GM19328 (cell line): ENCODE data around the gene SLC6A17.

Source experiments
- ATAC-seq: cut with Tn5 transposase; IDR thresholded peaks from one replicate; pipeline ENCODE4 v1.9.1; 2021; ENCODE audit warnings: mild to moderate bottlenecking, moderate library complexity; ENCODE audit not compliant: unreplicated experiment

The SLC6A17 gene

DNA sequence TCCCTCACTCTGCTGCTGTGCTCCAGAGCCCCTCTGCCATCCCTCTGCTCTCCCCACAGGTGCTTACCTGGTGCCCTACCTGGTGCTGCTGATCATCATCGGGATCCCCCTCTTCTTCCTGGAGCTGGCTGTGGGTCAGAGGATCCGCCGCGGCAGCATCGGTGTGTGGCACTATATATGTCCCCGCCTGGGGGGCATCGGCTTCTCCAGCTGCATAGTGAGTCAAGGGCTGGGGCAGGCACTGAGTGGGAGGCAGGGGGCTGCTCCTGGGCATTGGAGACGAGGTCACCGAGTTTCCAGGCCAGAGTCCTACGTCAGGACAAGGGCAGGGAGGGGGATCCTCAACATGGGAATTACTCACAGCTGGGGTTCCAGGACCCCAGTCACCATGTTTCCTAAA is 21.7 kb downstream of the SLC6A17 start:
- no peak for ATAC-seq

DNA sequence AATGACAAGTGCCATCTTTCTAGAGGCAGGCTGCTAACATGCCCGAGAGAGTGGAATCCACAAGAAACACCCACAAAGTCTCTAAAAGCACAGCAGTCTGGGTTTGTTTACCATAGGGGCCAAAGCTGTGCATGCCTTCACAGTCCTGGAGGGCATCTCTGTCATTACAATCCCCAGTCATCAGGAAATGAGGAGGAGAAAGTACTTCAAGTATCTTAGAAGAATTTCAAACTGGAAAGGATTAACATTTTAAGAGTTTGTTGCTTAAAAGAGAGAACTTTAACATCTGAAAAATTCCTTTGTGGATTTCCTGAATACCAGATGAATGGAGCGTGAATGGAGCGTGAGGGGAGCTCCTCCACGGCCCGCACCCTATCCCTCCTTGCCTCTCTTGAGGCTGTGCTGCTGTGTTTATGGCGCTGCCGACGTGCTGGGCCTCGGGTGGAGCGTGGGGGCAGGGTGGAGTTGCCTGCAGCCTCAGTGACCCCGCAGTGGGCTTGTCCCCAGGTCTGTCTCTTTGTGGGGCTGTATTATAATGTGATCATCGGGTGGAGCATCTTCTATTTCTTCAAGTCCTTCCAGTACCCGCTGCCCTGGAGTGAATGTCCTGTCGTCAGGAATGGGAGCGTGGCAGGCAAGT is 23.3 kb downstream of the SLC6A17 start:
- ATAC-seq, result no peak

GRCh38 chr1:110174961-110175360 is 24.7 kb downstream of the SLC6A17 start:
- ATAC-seq, result no peak

DNA sequence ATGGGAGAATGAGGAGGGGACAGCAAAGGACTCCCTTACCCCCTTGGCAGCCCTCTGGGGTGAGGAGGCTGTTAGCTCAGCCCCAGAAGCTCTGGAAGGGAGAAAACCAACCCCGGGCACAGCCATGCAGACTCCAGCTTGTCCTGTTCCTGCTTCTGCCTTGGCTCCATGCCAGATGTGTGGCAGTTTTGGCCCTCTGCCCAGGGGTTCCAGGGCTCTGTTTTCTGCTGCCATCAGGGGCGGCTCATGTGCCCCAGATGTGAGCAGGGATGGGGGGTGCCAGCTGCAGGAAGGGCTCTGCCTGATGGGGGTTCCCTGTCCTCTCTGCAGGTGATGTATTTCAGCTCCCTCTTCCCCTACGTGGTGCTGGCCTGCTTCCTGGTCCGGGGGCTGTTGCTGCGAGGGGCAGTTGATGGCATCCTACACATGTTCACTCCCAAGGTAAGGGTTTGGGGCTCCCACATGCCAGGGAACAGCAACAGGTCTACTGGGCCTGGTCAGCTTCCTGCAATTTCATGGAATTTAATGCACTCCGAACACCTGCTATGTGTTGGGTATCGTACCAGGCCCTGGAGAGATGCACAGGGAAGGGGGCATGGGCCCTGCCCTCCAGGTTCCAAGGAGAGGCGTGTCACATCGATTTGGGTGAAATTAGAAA is 26.1 kb downstream of the SLC6A17 start:
- ATAC-seq, result no peak

- ATAC-seq, result no peak
Observed at GRCh38 chr1:110177775-110178174, 27.5 kb downstream of the SLC6A17 start.

- no peak for ATAC-seq
Observed at GRCh38 chr1:110183642-110184167, 33.4 kb downstream of the SLC6A17 start.

- ATAC-seq, result no peak
Observed at GRCh38 chr1:110184446-110184845, 34.2 kb downstream of the SLC6A17 start.

DNA sequence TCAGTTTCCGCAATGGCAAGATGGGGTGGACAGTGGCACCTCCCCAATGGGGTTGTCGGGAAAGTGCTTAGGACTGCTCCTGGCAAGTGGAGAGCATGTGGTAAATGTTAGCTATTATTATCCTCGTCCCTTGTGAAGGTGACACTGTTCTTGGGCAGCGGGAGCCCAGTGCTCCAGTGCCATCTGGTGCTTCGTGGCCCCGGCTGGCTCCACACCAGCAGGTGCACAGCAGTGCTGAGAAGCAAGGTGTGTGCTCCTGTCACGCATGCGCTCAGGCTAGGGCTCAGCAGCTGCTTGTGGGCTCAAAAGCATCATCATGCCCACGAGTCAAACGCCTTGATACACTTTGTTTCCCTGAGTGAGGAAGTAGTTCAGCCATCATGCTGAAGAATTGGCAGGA is 34.9 kb downstream of the SLC6A17 start:
- no peak for ATAC-seq

- no peak for ATAC-seq
Observed at GRCh38 chr1:110186558-110186957, 36.3 kb downstream of the SLC6A17 start.

DNA sequence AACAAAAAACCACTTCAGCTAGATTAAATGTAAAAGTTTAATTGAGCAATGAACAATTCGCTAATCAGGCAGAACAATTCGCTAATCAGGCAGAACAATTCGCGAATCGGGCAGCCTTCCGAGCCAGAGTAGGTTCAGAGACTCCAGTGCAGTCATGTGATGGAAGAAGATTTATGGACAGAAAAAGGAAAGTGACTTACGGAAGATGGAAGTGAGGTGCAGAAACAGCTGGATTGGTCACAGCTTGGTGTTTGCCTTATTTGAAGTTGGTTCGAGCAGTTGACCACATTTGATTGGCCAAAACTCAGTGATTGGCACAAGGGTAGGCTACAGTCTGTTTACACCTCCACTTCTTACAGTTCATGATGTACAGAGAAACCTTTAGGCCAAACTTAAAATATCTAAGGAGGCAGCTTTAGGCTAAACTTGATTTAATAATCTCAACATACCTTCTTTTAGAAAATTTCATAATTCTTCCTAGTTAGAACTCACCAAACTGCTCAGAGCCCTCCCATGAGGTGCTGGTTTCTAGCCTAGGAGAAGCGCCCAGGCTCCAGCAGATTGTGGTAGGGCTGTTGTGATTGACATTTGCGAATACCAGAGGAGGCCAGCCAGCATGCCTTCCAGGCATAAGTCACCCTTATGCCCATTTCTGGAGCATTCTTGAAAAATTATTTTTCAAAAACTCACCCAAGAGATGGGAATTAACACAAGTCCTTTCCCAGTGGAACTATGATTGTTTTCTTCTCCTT is 37.0 kb downstream of the SLC6A17 start:
- ATAC-seq, result no peak

DNA sequence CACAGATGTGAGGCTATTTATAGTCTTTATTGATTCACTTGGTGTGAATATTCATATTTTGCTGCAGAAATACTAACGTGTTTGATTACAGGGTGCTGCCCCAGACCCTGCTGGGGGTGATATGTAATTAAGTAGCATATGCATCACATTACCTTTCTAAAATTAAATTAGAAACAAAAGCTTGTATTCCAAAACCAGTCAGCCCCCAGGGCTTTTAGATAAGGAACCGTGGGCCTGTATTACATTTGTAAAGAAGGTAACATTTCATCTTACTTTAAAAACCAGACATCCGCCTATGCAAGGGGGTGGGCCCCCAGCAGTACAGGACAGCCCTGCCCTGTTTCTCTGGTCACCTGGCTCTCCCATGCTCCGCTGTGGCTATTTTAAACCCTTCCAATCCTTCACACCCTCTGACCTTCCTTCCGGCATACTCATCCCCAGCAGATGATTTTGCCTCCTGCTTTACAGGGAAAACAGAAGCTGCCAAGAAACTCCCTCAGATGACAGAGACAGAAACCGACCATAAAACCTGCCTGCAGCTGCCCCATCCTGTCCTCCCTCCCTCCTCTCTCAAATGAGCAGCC is 37.8 kb downstream of the SLC6A17 start:
- no peak for ATAC-seq

DNA sequence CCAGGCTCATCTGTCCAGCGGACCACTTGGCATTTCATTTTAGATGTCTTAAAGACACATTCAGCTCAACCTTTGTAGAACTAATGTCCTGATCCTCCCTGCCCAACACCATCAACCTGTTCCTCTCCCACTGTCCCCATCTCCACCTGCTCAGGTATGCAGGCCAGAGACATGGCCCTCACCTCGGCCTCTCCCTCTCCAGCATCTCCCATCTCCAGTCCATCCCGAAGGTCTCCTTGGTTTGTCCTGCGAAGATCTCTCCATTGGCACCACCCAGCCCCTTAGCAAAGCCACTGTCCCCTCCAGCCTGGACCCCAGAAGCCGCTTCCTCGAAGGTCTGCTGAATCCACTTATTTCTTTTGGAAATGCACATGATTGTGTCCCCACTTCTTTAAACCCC is 38.9 kb downstream of the SLC6A17 start:
- ATAC-seq, result no peak

- ATAC-seq, result no peak
Observed at GRCh38 chr1:110190282-110190929, 40.1 kb downstream of the SLC6A17 start.

GRCh38 chr1:110192541-110192940 is 42.2 kb downstream of the SLC6A17 start:
- no peak for ATAC-seq

DNA sequence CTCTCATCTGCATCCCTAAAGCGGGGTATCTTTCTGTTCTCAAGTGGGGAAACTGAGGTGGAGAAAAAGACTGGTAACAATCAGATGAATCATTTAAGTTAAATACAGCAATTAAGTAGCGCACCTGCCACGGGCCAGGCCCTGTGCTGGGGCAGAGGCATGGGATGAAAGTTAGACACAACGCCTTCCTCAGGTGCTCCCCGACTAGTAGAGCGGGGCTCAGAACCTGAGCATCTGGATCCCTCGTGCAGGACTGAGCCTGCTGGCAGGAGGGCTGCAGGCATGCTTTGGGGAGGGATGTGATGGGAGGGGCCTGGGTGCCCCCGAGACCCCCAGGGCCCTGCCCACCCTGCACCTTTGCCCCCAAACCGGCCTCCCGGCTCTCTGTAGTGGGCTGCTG is 44.9 kb downstream of the SLC6A17 start:
- ATAC-seq, result no peak

GRCh38 chr1:110196917-110197765 is 46.8 kb downstream of the SLC6A17 start:
- no peak for ATAC-seq

- no peak for ATAC-seq
Observed at GRCh38 chr1:110197905-110198629, 47.8 kb downstream of the SLC6A17 start.

- no peak for ATAC-seq
Observed at GRCh38 chr1:110198746-110199145, 48.5 kb downstream of the SLC6A17 start.

GRCh38 chr1:110200190-110200589 is 49.9 kb downstream of the SLC6A17 start:
- no peak for ATAC-seq
